Measurements from ENCODE around the gene ZBP1.

DNA sequence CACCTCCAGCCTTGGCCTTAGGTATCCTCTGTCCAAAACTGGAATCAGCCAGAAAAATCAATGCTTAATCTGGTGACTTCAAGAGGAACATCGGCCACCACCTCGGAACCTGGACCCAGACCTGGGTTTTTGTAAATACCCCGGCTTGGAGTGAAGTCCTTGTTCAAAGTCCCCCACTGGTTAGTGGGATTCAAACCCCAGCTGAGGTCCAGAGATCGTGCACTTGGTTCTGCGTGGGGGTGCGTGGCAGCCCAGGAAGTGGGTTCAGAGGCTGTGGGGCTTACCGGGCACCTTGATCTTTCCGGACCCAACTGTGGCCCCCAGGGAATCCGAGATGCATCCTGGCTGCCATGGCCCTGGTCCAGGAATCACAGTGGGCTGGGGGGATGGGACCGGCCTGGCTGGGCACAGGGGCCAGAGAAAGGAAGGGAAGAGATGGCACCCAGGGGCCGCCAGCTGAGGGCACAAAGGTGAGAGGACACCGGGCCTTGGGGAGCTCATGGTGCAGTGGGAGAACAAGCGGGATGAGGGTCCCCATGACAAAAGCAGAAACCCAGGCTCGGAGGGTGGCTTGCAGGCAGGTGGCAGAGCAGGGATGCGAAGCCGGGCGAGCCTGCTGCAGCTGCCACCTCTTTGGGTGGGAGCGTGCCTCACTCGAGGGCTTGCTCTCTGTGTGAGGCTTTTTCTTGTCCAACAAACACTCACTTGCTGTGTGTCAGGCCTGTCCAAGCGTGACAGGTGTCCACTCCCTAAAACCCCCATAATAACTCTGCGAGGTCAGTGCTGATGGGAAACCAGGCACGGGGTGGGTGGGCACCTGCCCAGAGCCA is 27.7 kb downstream of the ZBP1 start:
- TF ChIP-seq TAF1 (IDR thresholded peaks at IDR 0.05; ENCODE audit: low read depth) = no peak
- TF ChIP-seq EP300 (IDR thresholded peaks at IDR 0.05; ENCODE audit: borderline replicate concordance) = no peak
- TF ChIP-seq, protein P1, sequence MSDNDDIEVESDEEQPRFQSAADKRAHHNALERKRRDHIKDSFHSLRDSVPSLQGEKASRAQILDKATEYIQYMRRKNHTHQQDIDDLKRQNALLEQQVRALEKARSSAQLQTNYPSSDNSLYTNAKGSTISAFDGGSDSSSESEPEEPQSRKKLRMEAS (IDR thresholded peaks at IDR 0.05) = no peak
- no peak for TF ChIP-seq TEAD4 (IDR thresholded peaks at IDR 0.05)
- TF ChIP-seq RAD21 (IDR thresholded peaks at IDR 0.05; ENCODE audit: low read depth) = no peak
- no peak for TF ChIP-seq REST (IDR thresholded peaks at IDR 0.05; ENCODE audit: low read depth)
- TF ChIP-seq CEBPB (IDR thresholded peaks at IDR 0.05) = no peak
